Coronary artery (tissue), 2 donors: ENCODE measurements around the gene FOXM1.

Experiments used
- DNase-seq: peaks from one replicate; pipeline ENCODE4 v3.0.0-alpha.2; 2017; ENCODE audit warnings: low spot score
- H3K27ac ChIP-seq, 2 donors: fragments of 200-600 bp; sonication (generic); one replicate each; pipeline ENCODE4 v1.5.1; 2016 to 2019
- H3K4me3 ChIP-seq: fragments of 200-600 bp; sonication (generic); 2 replicates; pipeline ENCODE4 v1.5.1; 2016; ENCODE audit warnings: mild to moderate bottlenecking, moderate library complexity
- CTCF ChIP-seq: fragments of 200-600 bp; sonication (generic); IDR thresholded peaks from one replicate; pipeline ENCODE4 v1.5.1; 2019; ENCODE audit warnings: antibody characterized with exemption

FOXM1 gene

GRCh38 chr12:2836574-2836973, 40.4 kb downstream of the FOXM1 start:
- no peak for TF ChIP-seq CTCF
- Histone ChIP-seq H3K4me3 (no peak overlapping the region), H3K27ac (no peak overlapping the region)
- no peak for DNase-seq

- DNase-seq, result no peak
These were observed 41.1 kb downstream of the FOXM1 start for GRCh38 chr12:2835691-2836403.

GRCh38 chr12:2834581-2835491, 42.1 kb downstream of the FOXM1 start, which contains the start of gene NRIP2:
NRIP2 (minus strand) TSS chr12:2835035; CDS start chr12:2834983, 52 bp downstream.
- H3K4me3 ChIP-seq, result peak within 1 kb of the TSS; percentile 74
- DNase-seq, result no peak
- TF ChIP-seq CTCF, result peak; percentile 19
- peak within 1 kb of the TSS in 1 of 2 donors; percentile 82 for H3K27ac ChIP-seq

More at GRCh38 chr12:2835691-2836403, 41.1 kb downstream of the FOXM1 start:
- TF ChIP-seq CTCF, result no peak
- no peak overlapping the region for H3K4me3 ChIP-seq
- no peak overlapping the region for H3K27ac ChIP-seq

GRCh38 chr12:2833810-2834209, 43.2 kb downstream of the FOXM1 start:
- Histone ChIP-seq H3K27ac (peak overlapping the region in 1 of 2 donors; percentile 82), H3K4me3 (peak overlapping the region; percentile 74)
- no peak for TF ChIP-seq CTCF
- DNase-seq, result no peak

- DNase-seq, result no peak
- no peak for TF ChIP-seq CTCF
- H3K27ac ChIP-seq, result peak overlapping the region in 1 of 2 donors; percentile 82
- peak overlapping the region; percentile 74 for H3K4me3 ChIP-seq
These were observed 43.6 kb downstream of the FOXM1 start for GRCh38 chr12:2833327-2833726.

- Histone ChIP-seq H3K27ac (peak overlapping the region in 1 of 2 donors; percentile 82), H3K4me3 (peak overlapping the region; percentile 74)
- DNase-seq, result no peak
- no peak for TF ChIP-seq CTCF
These were observed 44.3 kb downstream of the FOXM1 start for GRCh38 chr12:2832550-2833127.
